ENCODE measurements around the gene CCNJ.

The CCNJ gene

DNA sequence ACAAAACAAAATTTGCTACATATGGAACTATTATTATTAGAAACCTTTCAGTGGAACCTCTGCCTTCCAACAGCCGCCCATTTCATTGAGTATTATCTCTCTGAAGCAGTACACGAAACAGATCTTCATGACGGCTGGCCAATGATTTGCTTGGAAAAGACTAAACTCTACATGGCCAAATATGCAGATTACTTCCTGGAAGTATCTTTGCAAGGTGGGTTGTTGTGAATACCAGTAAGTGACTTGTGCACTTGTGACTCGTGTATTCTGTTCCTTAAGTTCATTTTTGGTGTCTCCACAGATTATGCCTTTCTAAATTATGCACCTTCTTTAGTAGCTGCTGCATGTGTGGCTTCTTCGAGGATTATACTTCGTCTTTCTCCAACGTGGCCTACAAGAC, 13.4 kb downstream of the CCNJ start:
- DNase-seq (ENCODE audit: low read depth in 2 of 3, low spot score in 1 of 3): no peak

DNA sequence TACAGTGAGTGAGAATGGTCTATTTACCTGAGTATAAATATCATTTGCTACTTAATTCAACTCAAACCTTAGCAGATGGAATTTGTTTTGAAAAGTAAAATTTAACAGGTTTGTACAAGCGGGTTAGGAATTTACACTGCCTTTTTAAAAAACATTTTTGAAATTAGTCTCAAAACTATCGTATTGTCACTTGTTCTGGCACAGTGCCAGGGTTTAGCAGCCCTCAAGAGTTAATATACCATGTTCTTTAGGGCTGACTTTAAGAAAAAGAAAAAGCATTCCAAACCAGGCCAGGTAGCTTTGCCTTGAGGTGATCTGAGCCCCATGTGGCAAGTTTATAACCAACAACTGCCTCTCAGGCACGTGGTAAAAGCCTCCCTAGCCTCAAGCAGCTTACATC, 17.8 kb downstream of the CCNJ start:
- DNase-seq (ENCODE audit: low read depth in 2 of 3, low spot score in 1 of 3): no peak

DNA sequence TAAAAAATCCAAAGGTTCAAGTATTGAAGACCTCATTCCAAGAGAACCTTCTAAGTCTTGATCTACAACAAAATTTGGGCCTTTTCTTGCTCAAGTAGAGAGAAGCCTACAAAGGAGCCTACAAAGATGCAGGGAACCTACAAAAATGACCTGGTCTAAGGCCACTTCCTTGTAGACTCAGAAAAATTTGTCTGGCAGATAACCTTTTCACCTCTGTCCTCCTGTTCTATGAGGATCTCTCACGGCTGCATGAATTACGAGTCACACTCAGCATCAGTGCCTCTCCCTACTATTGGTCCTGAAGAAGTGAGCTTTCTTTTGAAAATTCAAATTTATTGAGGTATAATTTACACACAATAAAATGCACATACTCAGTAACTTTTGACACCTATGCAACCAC, 29.3 kb downstream of the CCNJ start:
- no peak for DNase-seq (ENCODE audit: low read depth in 2 of 3, low spot score in 1 of 3)

DNA sequence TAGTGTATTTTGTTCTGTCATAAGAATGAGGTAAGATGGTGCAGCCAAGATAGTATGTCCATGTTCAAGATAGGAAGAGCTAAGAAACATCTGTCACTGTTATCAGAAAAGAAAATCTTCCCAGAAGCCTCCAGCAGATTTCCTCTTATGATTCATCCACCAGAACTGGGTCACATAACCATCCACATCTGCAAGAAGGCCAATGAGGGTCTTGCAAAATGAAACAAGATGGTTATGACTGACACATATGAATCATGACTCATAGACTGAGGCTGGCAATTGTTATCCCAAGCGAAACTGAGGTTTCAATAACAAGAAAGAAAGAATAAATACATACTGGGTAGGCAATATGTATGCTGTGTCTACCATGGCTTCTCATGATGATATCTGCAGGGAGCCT, 30.3 kb downstream of the CCNJ start:
- DNase-seq (ENCODE audit: low read depth in 2 of 3, low spot score in 1 of 3): no peak

DNA sequence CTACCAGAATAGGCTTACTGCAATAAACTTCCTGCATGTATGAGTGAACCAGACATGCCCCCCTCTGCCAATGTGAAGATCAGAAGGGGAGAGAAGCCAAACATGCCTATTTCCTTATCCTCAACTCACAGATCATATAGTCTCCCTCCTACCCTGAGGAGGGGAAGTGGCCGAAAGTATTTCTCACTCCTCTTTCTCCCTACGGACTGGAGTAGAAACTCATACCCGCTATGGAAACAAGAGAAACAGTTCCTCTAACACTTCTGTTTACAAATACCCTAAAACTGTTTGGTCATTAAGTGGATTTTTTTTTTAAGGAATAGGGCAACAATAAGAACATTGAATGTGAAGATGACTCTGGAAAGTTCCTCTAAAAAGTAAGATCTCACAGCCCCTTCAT, 31.4 kb downstream of the CCNJ start:
- DNase-seq (ENCODE audit: low read depth in 2 of 3, low spot score in 1 of 3): no peak

DNA sequence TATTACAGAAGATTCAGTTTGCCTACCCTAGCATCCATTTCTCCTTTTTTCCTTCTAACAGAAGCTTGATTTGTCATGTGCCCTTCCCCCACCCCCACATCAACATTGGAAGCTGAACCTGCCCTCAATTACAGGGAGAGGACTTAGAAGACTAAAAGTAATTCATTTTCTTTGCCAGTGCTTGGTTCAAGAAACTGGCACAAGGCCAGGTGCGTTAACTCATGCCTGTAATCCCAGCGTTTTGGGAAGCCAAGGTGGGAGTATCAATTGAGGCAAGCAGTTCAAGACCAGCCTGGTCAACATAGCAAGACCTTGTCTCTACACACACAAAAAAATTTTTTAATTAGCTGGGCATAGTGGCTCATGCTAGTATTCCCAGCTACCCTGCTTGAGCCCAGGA, 32.6 kb downstream of the CCNJ start:
- no peak for DNase-seq (ENCODE audit: low read depth in 2 of 3, low spot score in 1 of 3)

DNA sequence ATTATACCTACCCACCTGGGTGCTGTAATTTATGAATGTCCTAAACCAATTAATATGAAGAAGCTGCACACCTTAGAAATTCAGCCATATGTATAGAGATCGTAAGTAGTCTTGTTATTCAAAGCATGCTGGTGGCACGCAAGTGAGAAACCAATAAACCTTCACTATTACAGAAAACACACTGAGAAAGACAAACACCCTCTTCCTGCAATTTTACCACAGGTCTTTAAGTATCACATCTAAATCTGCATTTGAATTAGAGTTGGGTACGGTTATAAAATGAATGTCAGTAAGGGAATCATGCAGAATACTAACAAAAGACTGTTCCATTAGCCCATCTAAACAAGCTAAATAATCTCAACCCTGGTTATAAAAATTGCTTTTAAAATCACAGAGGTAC, 33.8 kb downstream of the CCNJ start:
- no peak for DNase-seq (ENCODE audit: low read depth in 2 of 3, low spot score in 1 of 3)

DNA sequence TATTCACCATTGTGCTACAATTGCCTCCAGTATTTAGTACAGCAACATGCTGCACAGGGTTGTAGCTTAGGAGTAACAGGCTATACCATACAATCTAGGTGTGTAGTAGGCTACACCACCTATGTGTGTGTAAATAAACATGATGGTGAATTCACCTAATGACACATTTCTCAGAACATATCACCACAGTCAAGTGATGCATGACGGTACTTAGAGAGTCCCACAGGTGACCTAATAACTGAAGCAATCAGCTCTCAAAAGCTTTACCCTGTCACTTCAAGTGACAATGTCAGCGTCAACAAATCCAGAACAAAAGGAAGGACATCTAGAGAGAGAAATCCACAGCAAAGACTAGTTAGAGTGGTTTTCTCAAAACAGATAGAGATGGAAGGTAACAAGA, 38.8 kb downstream of the CCNJ start:
- DNase-seq (ENCODE audit: low read depth in 2 of 3, low spot score in 1 of 3): no peak

DNA sequence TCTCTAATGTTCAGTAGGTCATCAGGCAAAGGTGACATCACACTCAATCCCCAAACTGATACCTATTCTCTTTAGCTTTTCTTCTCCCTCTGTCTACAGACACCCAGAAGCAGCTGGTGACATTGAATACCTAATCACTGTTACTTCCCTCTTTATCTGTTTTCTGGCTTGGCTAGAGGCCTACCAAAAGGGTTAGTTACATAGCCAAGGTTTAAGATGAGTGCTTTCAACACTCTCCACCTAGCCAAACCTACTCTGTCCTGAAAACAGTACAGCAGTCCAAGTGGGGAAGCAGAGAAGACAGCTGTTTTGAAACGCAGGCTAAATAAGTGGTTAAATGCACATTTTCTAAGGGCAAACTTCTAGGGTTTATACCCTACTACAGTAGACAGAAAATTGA, 39.4 kb downstream of the CCNJ start:
- no peak for DNase-seq (ENCODE audit: low read depth in 2 of 3, low spot score in 1 of 3)

DNA sequence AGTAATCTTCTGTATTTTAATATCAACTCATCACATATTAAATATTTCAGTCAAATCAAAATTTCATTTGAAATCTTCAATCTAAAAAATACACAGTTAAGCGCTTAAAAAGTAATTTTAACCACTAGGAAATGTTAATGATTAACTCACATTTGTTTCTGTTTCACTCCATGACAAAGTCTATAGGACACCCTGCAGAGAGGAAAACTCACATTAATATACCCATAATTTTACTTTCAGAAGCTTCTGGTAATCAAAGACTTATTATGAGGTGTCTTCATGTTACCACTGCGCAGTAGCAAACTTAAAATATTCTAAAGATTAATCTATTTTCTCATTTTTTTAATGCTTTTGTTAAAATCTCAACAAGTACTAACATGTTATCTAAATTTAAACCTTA, 45.7 kb downstream of the CCNJ start:
- DNase-seq (ENCODE audit: low read depth in 2 of 3, low spot score in 1 of 3): no peak

DNA sequence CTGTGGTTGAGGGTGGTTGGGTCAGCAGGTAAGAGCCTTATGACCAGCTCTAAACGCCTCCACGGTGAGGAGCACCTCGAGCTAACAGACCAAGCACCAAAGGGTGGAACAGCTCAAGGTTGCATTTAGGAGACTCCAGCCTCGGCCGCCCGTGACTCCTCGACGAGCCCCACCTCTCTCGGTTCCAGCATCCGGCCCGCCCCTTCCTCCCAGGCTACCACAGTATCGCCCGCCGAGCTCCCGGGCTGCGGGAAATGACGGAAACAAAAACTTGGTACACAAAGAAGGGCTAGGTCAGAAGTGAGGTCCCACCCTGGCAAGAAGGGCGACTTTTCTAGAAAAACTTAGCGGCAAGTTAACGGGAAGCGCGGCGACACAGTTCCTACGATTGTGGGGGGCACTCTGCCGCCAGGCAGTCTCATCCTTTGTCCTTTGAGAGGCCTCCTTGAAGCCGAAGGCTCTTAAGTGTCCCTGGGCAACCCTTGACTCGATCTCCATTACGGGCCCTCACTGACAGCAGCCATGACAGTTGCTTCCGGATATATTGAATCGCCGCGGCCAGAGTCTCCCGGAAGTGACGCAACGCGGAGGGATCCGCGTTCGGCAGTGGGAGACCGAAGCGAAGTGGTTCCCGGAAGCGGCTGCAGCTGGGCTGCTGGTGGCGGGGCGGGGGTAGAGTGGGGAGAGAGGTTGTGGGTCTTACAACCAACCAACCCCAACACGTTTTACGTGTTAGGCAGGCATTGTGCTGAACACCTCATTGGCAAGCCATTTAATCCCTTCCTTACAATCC, 46.5 kb downstream of the CCNJ start:
- DNase-seq (ENCODE audit: low read depth in 2 of 3, low spot score in 1 of 3): peak; percentile 85 to 89 (median 85)

DNA sequence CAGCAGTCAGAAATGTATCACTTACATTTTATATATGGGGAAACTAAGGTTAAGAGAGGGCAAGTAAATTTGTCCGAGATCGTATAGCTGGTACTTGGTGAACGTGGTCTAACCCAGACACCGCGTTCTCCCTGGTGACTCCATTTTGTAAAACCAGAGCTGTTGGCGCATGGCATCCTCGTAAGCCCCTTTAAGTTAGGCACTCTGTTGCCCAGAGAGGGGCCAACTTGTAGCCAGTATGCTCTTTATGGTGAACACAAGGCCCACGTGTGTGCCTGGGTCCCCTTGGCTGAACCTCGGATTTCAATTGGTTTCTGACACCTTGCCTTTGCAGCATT, 47.0 kb downstream of the CCNJ start:
- no peak for DNase-seq (ENCODE audit: low read depth in 2 of 3, low spot score in 1 of 3)

DNA sequence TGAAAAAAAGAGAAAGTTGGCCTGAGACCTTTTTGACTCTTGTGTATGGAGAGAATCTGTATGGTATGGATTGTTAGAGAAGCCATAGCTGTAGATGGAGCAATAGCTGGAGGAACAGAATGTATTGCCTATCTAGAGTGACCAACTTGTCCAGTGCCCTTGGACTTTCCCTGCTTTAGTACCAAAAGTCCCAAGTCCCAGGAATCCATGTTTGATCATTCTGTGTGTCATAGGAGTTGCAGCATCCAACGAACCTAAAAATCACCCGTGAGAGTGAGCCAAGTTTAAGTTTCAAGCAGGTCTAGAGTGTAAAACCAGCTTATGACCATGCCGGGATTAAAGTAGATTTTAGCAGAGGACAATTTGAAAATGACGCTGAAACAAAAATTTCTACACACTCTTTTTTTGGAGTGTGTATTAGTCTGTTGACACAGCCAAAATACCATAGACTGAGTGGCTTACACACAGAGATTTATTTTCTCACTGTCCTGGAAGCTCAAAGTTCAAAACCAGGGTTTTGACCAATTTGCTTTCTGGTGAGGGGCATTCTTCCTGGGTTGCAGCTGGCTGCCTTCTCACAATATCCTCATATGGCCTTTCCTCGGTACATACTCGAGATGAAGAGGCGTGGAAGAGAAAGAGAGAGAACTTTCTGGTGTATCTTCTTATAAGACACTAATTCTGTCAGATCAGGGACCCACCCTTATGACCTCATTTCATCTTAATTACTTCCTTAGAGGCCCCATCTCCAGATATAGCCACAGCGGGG, 49.8 kb downstream of the CCNJ start:
- DNase-seq (ENCODE audit: low read depth in 2 of 3, low spot score in 1 of 3): no peak

DNA sequence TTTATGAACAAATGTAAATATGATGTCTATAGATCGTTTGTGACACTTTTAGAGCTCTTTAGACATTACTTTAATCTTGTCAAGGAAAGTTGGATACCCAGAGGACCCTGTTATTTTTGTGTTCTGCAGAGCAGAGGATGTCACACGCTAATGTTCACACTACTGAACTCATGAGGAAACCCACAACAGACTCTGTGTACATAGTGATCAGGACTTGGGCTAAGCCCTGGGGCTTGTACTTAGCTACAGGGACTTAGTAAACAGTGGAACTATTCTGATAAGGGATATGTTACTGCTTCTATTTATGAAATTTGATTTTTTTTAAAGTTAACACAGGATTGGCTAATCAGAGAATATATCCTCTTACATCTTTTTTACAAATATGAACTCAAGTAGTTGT, 50.6 kb downstream of the CCNJ start:
- no peak for DNase-seq (ENCODE audit: low read depth in 2 of 3, low spot score in 1 of 3)

DNA sequence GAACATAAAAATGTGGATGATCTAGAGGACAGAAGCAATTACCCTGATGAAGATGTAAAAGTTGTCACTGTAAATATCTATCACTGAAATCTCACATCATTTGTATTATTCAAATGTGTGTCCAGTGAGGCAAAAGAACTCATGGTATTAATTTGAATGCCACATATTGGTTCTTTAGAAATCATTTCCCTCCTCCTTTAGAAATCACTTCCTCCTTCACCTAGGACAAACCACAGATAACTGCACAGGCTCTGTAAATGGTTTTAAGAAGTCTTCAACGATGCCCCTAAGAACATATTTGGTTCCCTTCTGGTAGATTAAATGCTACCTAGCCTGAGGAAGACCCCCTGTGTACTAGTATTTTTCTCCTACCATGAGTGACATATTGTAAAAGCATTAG, 53.6 kb downstream of the CCNJ start:
- DNase-seq (ENCODE audit: low read depth in 2 of 3, low spot score in 1 of 3): no peak

DNA sequence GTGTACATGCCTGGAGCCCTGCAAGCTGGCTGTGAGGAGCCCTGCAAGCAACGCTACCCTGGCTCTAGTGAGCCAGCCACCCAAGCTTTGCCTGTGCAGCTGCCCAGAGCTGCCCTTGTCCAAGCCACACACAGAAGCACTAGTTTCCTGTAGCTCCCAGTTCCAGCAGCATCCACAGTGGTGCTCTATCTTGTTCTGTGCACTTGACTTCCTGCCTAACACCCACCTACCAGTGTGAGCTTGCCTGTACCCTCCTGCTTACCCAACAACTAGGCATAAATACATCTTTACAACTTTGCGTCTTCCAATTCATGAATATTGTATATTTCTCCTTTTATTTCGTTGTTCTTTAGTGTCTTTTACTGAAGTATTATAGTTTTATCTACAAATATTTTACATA, 54.5 kb downstream of the CCNJ start:
- DNase-seq (ENCODE audit: low read depth in 2 of 3, low spot score in 1 of 3): no peak

DNA sequence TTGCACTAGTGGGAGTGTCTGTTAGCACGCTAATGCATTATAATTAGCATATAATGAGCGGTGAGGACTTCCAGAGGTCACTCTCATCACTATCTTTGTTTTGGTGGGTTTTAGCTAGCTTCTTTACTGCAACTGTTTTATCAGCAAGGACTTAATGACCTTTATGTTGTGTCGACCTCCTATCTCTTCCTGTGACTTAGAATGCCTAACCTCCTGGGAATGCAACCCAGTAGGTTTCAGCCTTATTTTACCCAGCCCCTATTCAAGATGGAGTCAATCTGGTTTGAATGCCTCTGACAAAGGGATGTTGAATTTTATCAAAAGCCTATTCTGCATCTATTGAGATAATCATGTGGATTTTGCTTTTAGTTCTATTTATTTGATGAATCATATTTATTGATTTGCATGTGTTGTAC, 64.2 kb downstream of the CCNJ start:
- DNase-seq (ENCODE audit: low read depth in 2 of 3, low spot score in 1 of 3): no peak
